ENCODE data around the gene KARS1.

Gene KARS1

DNA sequence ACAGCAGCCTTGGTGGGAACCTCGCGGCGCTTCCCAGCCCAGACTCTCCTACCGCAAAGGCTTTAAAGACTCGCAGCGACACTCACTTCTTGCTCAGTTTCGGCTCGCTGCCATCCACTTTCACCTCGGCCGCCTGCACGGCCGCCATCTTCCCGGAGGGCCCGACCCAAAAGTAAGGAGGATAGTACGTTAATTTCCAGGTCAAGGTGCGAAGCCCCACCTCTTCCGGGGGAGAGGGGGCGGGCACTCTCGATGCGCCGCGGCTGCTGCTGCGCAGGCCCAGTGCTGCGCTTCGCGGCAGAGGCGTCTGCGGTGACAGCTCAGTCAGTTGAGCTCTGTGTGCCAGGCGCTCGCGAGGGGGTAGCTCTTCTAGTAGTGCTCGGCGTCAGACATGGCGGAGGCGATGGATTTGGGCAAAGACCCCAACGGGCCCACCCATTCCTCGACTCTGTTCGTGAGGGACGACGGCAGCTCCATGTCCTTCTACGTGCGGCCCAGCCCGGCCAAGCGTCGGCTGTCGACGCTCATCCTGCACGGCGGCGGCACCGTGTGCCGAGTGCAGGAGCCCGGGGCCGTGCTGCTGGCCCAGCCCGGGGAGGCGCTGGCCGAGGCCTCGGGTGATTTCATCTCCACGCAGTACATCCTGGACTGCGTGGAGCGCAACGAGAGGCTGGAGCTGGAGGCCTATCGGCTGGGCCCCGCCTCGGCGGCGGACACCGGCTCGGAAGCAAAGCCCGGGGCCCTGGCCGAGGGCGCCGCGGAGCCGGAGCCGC lies at the start of gene KARS1, which contains the start of gene TERF2IP:
Gene KARS1, minus strand, starts transcription at position 174 of the 773 bp plus-strand sequence. Its CDS starts 26 bp downstream, at position 148.
Gene TERF2IP, plus strand, starts transcription at position 282 of the 773 bp plus-strand sequence. Its CDS starts 110 bp downstream, at position 392.
- peak; percentile 91 for DNase-seq (ENCODE audit: low read depth, low spot score)

DNA sequence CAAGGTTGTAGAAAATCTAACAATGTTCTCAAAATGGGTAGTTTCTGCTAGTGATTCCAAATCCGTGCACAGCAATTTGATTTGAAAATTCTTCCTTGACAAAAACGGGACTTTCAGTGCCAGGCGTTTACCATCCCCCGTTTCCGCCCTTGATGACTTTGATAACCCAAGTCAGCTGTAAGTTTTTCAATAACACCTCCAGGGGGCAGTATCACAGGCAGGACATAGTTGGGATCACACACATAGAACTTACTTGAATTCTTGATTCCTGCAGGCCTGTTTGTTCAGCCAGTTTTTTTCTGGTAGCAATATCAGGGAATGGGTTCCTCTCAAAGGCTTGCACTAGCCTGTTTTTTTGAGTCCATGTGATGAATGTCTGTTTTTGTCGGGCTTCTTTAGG lies 48.2 kb upstream of the KARS1 start:
- no peak for DNase-seq (ENCODE audit: low read depth, low spot score)

DNA sequence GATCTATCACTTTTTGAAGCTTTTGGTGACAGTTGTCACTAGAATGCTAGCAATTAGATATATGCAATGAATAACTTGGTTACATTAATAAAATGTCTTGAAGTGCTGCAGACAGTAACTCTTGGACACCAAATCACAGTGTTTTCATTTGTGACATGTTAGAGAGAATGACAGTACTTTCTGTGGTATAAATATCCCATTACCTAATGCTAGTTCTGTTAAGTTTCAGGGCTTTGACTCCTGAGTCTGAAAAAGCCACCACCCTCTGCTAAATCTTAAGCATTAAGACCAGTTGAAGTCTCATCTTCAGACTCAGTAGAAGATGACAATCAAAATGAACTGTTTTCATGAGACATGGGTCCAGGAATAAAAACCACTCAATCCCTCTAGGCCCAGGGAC lies 39.9 kb upstream of the KARS1 start:
- DNase-seq (ENCODE audit: low read depth, low spot score): no peak

DNA sequence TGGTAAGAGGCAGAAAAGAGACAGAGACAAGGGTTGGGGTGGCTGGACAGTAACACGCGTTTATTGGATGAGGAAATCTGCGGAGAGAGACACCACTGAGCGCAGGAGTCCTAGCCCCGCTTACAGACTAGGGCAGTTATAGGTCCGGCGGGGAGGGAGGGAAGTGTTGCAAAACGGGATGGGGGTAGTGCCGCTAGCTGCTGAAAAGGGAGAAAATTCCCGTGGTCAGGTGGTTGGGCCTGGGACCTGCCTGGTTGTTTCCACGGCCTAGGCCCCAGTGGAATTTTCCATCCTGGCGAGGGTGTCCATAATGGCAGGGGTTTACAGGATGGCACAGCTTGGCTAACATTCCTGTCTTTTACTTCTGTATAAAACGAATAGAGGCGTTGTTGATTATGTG lies 34.8 kb upstream of the KARS1 start:
- no peak for DNase-seq (ENCODE audit: low read depth, low spot score)

DNA sequence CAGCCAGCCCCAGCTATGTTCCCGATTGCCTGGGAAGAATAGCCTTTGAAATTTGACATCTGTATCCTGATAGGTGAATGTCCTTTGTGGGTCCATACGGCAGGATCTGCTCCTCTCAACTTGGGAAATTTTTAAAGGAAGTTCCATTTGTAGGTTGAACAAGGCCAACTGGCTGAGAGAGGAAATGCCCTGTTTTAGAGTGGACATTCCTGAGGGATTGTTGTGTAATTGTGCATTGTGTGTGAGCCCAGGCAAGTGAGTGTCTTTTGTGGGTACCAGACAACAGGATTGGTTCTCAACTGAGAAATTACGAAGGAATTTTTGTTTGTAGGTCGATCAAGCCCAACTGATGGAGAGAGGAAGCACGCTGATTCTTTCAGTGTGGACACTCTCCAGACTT lies 31.9 kb upstream of the KARS1 start:
- DNase-seq (ENCODE audit: low read depth, low spot score): no peak

DNA sequence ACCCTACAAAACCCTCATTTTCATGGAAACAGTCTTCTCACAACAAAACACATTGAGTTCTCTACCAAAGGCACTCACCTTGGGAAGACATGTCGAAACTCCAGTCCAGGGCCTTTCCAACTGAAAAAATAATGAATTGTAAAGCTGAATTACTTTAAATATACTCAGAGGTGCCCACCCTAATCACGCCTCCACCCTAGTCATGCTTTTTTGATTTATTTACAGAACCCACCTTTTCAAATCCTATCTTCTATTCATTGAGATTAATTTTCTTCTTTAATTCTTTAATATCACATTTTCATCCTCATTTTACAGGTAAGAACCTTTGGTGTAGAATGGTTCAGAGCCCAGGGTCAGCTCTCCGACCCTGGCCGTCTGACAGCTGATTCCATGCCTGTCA lies 29.4 kb upstream of the KARS1 start, which contains the start of gene CPHXL2:
Gene CPHXL2, minus strand, starts transcription at position 101 of the 400 bp plus-strand sequence. Its CDS starts 10 bp downstream, at position 91.
- DNase-seq (ENCODE audit: low read depth, low spot score): no peak

DNA sequence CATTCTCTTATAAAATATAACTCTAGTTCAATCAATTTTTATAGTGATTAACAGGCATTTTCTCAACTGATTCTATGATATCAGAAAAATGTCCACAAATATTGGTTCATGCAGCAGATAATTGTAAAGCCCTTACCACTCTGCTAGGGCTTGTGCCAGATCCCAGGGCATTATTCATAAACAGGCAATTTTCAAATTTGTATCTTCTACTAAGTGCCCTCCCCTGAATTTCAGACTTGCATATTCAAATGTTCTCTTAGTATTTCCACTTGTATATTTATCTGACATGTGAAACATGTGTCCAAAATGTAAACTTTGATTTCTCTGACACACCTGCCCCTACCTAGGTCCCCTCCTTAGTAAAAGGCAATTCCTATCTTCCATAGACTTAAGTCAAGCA lies 20.0 kb upstream of the KARS1 start:
- DNase-seq (ENCODE audit: low read depth, low spot score): no peak

DNA sequence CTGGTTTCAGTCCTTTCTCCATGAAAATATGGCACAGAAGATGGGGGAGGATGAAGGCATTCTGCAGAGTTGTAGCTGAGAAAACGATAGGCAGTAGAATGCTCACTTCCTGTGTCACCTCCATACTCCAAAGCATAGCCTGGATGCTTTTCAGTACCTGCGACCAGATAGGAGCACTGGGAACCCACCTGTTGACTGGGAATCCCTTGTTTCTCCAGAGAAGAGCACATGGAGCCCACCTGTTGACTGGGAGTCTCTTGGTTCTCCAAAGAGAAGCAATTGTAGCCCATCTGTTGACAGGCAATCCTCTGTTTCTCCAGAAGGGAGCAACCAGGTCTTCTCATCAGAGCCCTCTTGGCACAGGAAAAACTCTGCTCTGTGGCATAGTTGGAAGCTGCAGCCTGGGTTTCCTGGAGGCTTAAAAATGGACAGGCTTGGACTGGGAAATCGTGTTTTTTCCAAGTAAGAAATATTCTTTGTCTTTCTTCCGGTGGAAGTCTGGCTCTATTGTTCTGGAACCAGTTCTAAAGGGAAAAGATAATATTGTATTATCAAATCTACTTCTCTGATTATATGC lies 13.3 kb upstream of the KARS1 start:
- DNase-seq (ENCODE audit: low read depth, low spot score): no peak

DNA sequence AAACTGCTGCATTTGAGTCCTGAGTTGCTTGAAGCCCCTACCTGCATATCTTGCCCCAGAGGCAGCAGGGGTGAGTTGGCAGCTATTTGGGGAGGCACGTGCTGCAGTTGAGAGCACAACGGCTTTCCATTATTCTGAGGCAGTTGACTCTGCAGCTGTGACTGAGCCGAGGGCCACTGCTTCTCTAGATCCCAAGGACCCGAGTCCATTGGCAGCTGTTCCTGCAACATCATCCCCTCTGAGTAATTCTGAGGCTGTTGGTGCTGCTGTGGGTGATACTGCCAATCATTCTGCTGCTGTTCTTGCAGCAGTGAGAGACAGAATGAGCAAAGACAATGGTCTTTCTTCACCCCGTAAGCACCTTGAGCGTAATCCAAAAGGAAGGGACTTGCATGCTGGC lies 12.9 kb upstream of the KARS1 start:
- no peak for DNase-seq (ENCODE audit: low read depth, low spot score)

DNA sequence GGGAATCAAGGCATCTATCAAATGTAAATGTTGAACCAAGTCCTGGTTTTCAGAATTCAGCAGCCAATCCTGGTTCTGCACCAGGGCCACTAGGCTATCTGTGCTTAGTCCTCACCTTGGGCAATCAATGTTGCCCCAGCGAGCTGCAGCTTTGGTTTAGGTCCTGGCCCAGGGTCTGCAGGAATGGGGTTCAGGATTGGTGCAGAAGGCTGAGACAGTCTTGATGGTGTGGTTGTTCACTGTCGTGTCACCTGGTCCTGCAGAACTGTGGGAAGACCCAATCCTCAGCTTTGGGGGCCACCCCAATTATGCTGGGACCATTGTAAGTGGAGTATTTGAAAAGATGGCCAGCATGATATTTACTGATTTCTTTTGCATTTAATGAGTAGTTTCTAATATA lies 10.7 kb upstream of the KARS1 start:
- DNase-seq (ENCODE audit: low read depth, low spot score): no peak

DNA sequence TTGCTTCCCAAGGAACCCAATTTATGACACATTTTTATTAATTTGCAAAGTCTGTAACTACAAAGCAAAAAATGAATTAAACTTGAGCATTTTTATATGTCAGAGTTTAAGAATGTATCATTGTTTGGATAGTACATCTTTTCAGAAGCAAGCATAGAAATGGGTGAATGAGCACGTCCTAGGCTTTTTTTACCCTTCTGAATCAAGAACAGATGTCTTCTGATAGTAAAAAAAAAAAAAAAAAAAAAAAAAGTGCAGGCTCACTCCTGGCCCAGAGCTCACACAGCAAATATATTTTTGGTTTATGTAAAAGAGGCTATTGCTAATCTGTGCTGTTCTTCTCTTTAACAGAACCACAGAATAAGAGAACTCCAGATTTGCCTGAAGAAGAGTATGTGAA lies 6.5 kb upstream of the KARS1 start:
- DNase-seq (ENCODE audit: low read depth, low spot score): no peak

DNA sequence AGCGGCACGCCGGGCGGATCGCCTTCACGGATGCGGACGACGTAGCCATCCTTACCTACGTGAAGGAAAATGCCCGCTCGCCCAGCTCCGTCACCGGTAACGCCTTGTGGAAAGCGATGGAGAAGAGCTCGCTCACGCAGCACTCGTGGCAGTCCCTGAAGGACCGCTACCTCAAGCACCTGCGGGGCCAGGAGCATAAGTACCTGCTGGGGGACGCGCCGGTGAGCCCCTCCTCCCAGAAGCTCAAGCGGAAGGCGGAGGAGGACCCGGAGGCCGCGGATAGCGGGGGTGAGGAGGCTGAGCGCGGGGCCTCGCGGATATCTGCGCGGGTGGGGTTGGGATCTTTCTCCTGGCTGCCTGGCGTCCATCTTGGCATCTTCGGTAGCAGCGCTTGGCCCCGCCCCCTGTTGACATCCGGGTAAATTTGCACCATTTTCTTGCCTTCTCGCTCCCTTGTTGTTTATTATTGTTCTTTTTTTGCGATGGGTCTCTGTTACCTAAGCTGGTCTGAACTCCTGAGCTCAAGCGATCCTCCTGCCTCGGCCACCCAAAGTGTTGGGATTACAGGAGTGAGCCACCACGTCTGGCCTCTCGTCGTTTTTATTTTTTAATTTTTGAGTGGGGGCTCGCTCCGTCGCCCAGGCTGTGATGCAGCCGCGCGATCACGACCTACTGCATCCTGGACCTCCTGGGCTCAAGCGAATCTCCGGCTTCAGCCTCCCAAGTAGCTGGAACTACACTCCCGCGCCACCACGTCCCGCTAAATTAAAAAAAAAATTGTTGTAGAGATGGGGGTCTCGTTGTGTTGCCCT lies 1.0 kb upstream of the KARS1 start:
- peak; percentile 68 for DNase-seq (ENCODE audit: low read depth, low spot score)

DNA sequence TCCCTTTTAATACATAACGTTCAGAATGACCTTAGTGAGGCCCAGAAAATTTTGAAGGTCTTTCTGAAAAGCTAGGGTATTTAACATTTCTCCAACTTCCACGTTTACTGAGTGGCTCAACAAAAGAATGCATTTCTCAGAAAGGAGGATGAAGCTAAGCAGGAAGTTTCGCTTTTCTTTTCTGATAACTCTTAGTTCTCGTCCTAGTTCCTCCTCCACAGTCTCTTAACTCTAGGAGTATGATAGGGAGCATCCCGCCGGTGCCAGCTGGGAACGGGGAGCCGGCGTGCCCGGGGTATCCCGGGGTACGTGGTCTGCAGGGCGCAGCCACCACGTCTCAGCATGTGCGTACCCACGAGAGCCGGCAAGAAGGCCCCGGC lies 363 bp downstream of the KARS1 start:
- no peak for DNase-seq (ENCODE audit: low read depth, low spot score)

DNA sequence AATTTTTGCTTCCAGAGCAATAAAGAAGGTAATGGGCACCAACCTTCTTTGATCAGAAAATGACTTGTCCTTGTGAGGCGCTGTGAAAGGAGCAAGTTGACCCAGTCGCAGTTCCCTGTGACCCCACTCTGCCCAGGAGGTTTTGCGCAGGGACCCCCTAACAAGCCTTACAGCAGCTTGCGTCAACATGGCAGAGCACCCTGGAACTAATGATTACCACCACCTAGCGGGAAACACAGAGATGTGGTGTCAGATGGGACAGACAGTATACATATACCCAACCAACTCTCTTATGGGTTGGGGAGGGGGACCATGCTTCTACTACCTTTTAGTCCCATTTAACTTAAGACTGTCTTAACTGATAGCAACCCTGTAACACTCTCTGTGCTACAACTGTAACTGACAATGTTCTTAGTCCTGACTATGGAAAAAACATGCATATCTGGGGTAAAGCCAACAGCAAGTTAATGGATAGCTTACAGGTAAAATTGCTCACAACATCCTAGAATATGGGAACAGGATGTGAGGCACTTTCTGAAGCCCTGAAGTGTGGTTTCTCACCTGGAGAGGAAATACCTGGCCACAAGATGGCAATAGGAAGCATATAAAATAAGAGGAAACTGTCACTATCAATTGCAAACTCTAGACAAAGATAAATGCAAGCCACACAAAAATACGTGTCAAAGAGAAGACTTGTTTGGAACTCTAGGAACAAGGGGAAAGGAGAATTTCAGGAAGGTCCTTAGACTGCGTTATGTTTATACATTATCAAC lies 3.0 kb downstream of the KARS1 start:
- no peak for DNase-seq (ENCODE audit: low read depth, low spot score)

DNA sequence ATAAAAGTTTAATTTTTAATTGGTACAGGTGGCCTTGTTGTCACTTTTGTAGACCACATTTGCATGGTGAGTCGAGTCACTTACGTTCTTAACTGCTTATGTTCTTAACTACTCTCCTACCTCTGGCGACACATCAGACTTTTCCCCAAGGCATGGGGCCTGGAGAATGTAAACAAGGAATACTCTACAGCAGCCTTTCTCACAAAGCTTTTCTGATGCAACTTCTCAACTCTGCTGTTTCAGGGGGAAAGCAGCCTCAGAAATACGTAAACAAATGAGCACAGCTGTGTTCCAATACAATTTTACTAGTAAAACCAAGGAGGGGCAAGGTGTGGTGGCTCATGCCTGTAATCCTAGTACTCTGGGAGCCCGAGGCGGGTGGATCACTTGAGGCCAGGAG lies 6.9 kb downstream of the KARS1 start:
- no peak for DNase-seq (ENCODE audit: low read depth, low spot score)

DNA sequence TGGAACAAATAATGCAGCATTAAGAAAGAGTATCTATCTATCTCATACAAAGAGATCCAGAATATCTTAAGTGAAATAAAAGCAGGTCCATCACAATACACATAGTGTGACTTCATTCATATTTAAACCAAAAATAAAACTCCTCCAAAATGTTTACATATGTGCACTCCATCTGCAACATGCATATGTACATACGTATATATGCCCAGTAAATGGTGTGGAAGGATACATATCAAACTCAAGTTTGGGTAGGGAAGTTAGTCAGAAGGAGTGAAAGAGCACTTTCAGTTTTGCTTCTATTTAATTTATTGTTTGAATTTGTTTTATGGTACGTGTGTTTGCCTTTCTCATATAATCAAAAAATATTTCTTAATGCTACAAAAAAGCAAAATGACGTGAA lies 12.4 kb downstream of the KARS1 start:
- no peak for DNase-seq (ENCODE audit: low read depth, low spot score)

DNA sequence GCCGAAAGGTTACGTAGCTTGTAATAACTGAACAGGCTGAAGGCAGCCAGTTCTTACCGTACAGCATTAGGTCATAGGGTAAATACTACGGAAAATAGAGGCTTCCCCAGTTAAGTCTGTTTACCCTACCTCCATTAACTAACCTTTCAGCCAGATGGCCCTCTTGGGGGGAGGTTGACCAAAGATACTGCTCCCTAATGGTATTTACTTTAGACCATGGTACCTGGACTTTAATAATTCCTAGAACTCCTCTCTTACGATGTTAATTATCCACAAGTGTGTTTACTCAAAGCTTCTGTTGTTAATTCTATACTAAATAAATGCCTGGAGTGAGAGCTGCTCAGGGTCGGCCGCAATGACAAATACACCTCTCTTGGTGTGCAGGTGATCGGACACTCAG lies 14.6 kb downstream of the KARS1 start:
- no peak for DNase-seq (ENCODE audit: low read depth, low spot score)

DNA sequence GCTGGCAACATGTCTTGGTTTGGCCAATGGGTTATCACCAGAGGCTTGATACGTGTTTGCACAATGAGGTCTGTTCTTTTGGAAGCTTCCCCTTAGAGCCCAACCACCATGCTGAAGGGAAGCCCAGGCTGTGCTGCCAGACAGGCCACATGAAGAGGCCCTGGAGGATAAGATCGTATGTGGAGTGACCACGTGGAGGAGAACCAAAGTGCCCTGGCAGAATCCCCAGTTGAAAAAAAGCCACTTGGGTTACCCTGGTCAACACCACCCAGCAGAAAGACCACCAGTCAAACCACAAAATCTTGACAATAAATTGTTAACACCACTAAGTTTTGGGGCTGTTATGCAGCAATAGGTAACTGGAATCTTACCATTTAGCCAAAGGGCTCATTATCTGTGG lies 17.4 kb downstream of the KARS1 start:
- no peak for DNase-seq (ENCODE audit: low read depth, low spot score)

DNA sequence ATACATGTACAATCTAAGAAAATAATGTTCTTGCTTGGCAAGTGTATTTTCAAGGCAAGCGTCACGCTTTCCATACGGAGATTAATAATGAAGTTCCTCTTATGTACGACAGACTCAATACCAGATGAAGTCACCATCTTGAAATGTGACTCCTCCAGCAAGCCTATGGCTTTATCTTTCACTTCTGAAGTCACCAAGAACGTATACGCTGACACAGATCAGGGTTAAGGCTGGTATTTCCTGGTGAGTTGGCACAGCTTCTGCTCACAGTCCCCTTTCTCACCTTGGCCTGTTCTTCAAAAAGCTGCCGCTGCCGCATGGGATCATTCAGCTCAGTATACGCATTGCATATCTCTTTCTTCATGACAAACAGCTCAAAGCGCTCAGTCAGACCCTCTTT lies 18.3 kb downstream of the KARS1 start:
- no peak for DNase-seq (ENCODE audit: low read depth, low spot score)

DNA sequence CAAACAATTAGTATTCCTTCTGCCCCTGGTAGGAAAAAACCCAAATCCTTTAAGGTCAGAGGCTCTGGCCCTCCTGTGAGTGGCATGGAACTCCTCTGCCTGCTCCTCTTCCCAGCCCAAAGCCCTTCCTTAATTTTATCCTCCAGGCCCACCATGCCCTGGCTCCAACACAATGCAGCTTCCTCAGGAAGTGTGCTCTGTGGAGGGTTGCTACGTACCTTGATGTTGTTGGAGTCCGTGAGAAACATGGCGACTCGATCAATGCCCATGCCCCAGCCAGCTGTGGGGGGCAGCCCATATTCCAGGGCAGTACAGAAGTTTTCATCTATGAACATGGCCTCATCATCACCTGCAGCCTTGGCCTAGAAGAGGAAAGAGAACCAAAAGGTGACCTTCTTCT lies 19.1 kb downstream of the KARS1 start:
- DNase-seq (ENCODE audit: low read depth, low spot score): no peak

DNA sequence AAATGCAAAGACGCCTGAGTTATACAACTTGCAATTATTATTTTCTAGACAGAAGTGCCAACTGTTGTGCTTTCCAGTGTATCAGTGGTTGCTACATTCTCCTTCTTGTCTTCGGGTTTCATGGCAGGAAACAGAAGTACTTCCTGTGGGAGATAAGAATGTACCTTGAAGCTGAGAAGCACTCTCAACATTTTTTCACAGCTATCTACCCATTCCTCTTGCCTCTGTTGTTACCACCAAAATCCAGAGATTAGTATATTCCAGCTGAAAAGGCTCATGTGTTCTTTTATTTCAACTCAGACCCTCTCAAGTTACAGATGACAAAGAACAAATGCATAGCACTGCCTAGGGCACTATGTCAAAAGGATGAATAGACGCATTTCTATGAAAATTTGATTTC lies 19.6 kb downstream of the KARS1 start:
- DNase-seq (ENCODE audit: low read depth, low spot score): no peak

DNA sequence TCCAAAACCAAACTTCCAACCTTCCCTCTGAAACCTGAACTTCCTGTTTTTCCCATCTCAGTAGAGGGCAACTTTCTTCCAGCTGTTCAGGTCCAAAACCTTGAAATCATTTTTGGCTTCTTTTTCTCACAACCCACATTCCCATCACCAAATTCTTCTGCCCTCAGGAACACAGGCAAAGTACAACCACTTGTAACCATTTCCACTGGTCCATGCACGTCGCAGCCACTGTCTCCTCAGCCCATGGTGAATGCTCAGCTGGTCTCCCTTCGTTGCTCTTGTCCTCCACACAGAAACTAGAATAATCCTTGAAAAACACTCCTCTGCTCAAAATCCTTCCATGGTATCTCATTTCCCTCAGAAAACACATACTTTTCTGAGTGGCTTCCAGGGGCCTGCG lies 20.7 kb downstream of the KARS1 start:
- DNase-seq (ENCODE audit: low read depth, low spot score): no peak

Data from activated CD4-positive, CD25-positive, alpha-beta regulatory T cell treated with anti-CD3 and anti-CD28 coated beads, Interleukin-2, amount 50 U/mL, for 16 hours (primary cell).